Loucy (cell line): ENCODE data around the gene VAPB.

Source experiments
- H2AFZ ChIP-seq: fragments of 200-600 bp; sonication (generic); 2 replicates; pipeline ENCODE4 v1.6.0; 2016; ENCODE audit warnings: antibody characterized with exemption, mild to moderate bottlenecking, low read length, moderate library complexity
- H3F3A ChIP-seq: fragments of 200-600 bp; 2 replicates; pipeline ENCODE4 v1.6.0; 2016; ENCODE audit warnings: antibody characterized with exemption, low read depth, mild to moderate bottlenecking
- H3K27me3 ChIP-seq: fragments of 200-600 bp; sonication (generic); 2 replicates; pipeline ENCODE4 v1.6.1; 2014; ENCODE audit warnings: low read length, mild to moderate bottlenecking; ENCODE audit not compliant: insufficient read depth, poor library complexity, severe bottlenecking
- H3K36me3 ChIP-seq: fragments of 200-600 bp; sonication (generic); 2 replicates; pipeline ENCODE4 v1.6.1; 2016; ENCODE audit warnings: low read length; ENCODE audit not compliant: insufficient read depth
- H3K4me1 ChIP-seq: fragments of 200-600 bp; sonication (generic); 2 replicates; pipeline ENCODE4 v1.5.1; 2014; ENCODE audit warnings: low read length, mild to moderate bottlenecking; ENCODE audit not compliant: insufficient read depth, poor library complexity, severe bottlenecking
- H3K4me2 ChIP-seq: fragments of 200-600 bp; sonication (generic); 2 replicates; pipeline ENCODE4 v1.6.0; 2014; ENCODE audit warnings: antibody characterized with exemption, low read length, low read depth, mild to moderate bottlenecking; ENCODE audit not compliant: poor library complexity, severe bottlenecking
- H3K4me3 ChIP-seq: fragments of 200-600 bp; sonication (generic); 2 replicates; pipeline ENCODE4 v1.5.1; 2014; ENCODE audit warnings: low read length, mild to moderate bottlenecking, mixed read lengths; ENCODE audit not compliant: poor library complexity, severe bottlenecking
- H3K79me2 ChIP-seq: fragments of 200-600 bp; sonication (generic); 2 replicates; pipeline ENCODE4 v1.6.1; 2014; ENCODE audit warnings: low read length; ENCODE audit not compliant: insufficient read depth
- H3K9ac ChIP-seq: fragments of 200-600 bp; sonication (generic); 2 replicates; pipeline ENCODE4 v1.6.0; 2014; ENCODE audit warnings: mild to moderate bottlenecking, low read depth, low read length, moderate library complexity; ENCODE audit not compliant: poor library complexity, severe bottlenecking
- H3K9me2 ChIP-seq: fragments of 200-600 bp; sonication (generic); replicated peaks from 2 replicates; pipeline ENCODE4 v1.6.1; 2016; ENCODE audit warnings: low read depth, low read length, mixed read lengths
- H3K9me3 ChIP-seq: fragments of 200-600 bp; sonication (generic); 2 replicates; pipeline ENCODE4 v1.6.1; 2014; ENCODE audit warnings: mild to moderate bottlenecking, antibody characterized with exemption, low read length, low read depth; ENCODE audit not compliant: insufficient read depth
- H4K20me1 ChIP-seq: fragments of 200-600 bp; sonication (generic); 2 replicates; pipeline ENCODE4 v1.6.0; 2014; ENCODE audit warnings: antibody characterized with exemption, low read length, mild to moderate bottlenecking; ENCODE audit not compliant: insufficient read depth, poor library complexity, severe bottlenecking
- CTCF ChIP-seq: fragments of 200-600 bp; sonication (generic); conservative IDR thresholded peaks from 2 replicates; pipeline ENCODE4 v1.5.1; 2014; ENCODE audit warnings: mild to moderate bottlenecking, antibody characterized with exemption, low read length
- EZH2phosphoT487 ChIP-seq: fragments of 200-600 bp; IDR thresholded peaks from 2 replicates; pipeline ENCODE4 v1.6.1; 2018; ENCODE audit warnings: antibody characterized with exemption, mild to moderate bottlenecking, moderate library complexity, borderline replicate concordance

The VAPB gene

GRCh38 chr20:58469616-58470015, 80.6 kb downstream of the VAPB start:
- Histone ChIP-seq H3K9ac (no peak overlapping the region), H3K4me1 (no peaks in the 10 kb centered on the region), H3K9me3 (no peaks in the 10 kb centered on the region), H3F3A (no peaks in the 10 kb centered on the region), H3K4me3 (no peak overlapping the region), H2AFZ (no peak overlapping the region), H3K79me2 (no peaks in the 10 kb centered on the region), H3K9me2 (no peaks in the 10 kb centered on the region), H3K4me2 (no peak overlapping the region), H3K36me3 (no peaks in the 10 kb centered on the region), H3K27me3 (no peaks in the 10 kb centered on the region), H4K20me1 (no peaks in the 10 kb centered on the region)
- TF ChIP-seq CTCF: no peak
- TF ChIP-seq EZH2phosphoT487: no peak

GRCh38 chr20:58470336-58471192, 81.5 kb downstream of the VAPB start:
- Histone ChIP-seq H2AFZ (no peak overlapping the region), H3K79me2 (no peaks in the 10 kb centered on the region), H3K27me3 (no peaks in the 10 kb centered on the region), H3K4me1 (no peaks in the 10 kb centered on the region), H3K36me3 (no peaks in the 10 kb centered on the region), H3K9ac (no peak overlapping the region), H3F3A (no peaks in the 10 kb centered on the region), H3K4me2 (no peak overlapping the region), H3K4me3 (no peak overlapping the region), H3K9me2 (no peaks in the 10 kb centered on the region), H3K9me3 (no peaks in the 10 kb centered on the region), H4K20me1 (no peaks in the 10 kb centered on the region)
- TF ChIP-seq CTCF (no peak), EZH2phosphoT487 (no peak)

GRCh38 chr20:58471193-58472164, 82.5 kb downstream of the VAPB start:
- Histone ChIP-seq H3F3A (no peaks in the 10 kb centered on the region), H4K20me1 (no peaks in the 10 kb centered on the region)
- TF ChIP-seq CTCF (no peak), EZH2phosphoT487 (no peak)

More at GRCh38 chr20:58471193-58472164, 82.5 kb downstream of the VAPB start:
- Histone ChIP-seq H3K4me2 (no peak overlapping the region), H3K4me1 (no peaks in the 10 kb centered on the region), H3K9ac (no peak overlapping the region), H2AFZ (no peak overlapping the region), H3K36me3 (no peaks in the 10 kb centered on the region), H3K27me3 (no peaks in the 10 kb centered on the region), H3K9me2 (no peaks in the 10 kb centered on the region), H3K4me3 (no peak overlapping the region), H3K79me2 (no peaks in the 10 kb centered on the region), H3K9me3 (no peaks in the 10 kb centered on the region)
